GM19438 (cell line): ENCODE measurements around the gene SNX9.
"Not testable (repeated sequence)": the region's sequence is repeated elsewhere in the genome, so short reads cannot be mapped to it uniquely, and the experiment has no call there.

ENCODE experiments used
- ATAC-seq: cut with Tn5 transposase; IDR thresholded peaks from one replicate; pipeline ENCODE4 v1.9.1; 2021; ENCODE audit warnings: low read depth; ENCODE audit not compliant: unreplicated experiment

Gene SNX9

GRCh38 chr6:157908369-157909281, 85.6 kb downstream of the SNX9 start:
- ATAC-seq, result no peak

GRCh38 chr6:157909282-157909664, 86.2 kb downstream of the SNX9 start:
- ATAC-seq, result no peak

GRCh38 chr6:157911278-157911677, 88.2 kb downstream of the SNX9 start:
- ATAC-seq, result no peak

- no peak for ATAC-seq
These were observed 88.7 kb downstream of the SNX9 start for GRCh38 chr6:157911786-157912185.

GRCh38 chr6:157912326-157912725, 89.3 kb downstream of the SNX9 start:
- ATAC-seq, result no peak

GRCh38 chr6:157921685-157922367, 98.8 kb downstream of the SNX9 start:
- no peak for ATAC-seq

- no peak for ATAC-seq
These were observed 102.7 kb downstream of the SNX9 start for GRCh38 chr6:157925771-157926170.

GRCh38 chr6:157927011-157927410, 104.0 kb downstream of the SNX9 start:
- ATAC-seq, result no peak

GRCh38 chr6:157928428-157928827, 105.4 kb downstream of the SNX9 start:
- no peak for ATAC-seq

GRCh38 chr6:157929076-157929475, 106.0 kb downstream of the SNX9 start:
- no peak for ATAC-seq

- no peak for ATAC-seq
These were observed 106.8 kb downstream of the SNX9 start for GRCh38 chr6:157929765-157930319.

- no peak for ATAC-seq
These were observed 112.7 kb downstream of the SNX9 start for GRCh38 chr6:157935786-157936185.

- ATAC-seq, result no peak
These were observed 114.3 kb downstream of the SNX9 start for GRCh38 chr6:157937318-157937717.

GRCh38 chr6:157937916-157938315, 114.9 kb downstream of the SNX9 start:
- ATAC-seq, result no peak

- ATAC-seq, result not testable (repeated sequence)
These were observed 117.5 kb downstream of the SNX9 start for GRCh38 chr6:157940375-157941036.

- no peak for ATAC-seq
These were observed 118.2 kb downstream of the SNX9 start for GRCh38 chr6:157941101-157941863.

GRCh38 chr6:157942351-157942750, 119.3 kb downstream of the SNX9 start:
- ATAC-seq, result no peak

GRCh38 chr6:157943249-157943963, 120.4 kb downstream of the SNX9 start:
- no peak for ATAC-seq

GRCh38 chr6:157943964-157944283, 120.9 kb downstream of the SNX9 start:
- no peak for ATAC-seq
